Adrenal gland (tissue), 12 donors: ENCODE data around the gene TMEM179B. TPM values are rescaled to one million over a fixed set of nuclear protein-coding genes. Genes with fewer than 3 reads are reported as not detected.
A peak's percentile ranks its signal among the peaks of the same experiment; 100 is the strongest.

Source experiments
- DNase-seq, 7 donors: peaks; one replicate each; pipeline ENCODE4 v3.0.0-alpha.2; 2019 to 2020
- H3K27ac ChIP-seq, 5 donors: fragments of 200-600 bp; sonication (generic) in 4 of 5; 1 replicate in 3 of 5; 2 replicates in 2 of 5; pipeline versions ENCODE4 v1.5.1 to v1.8.0; 2016 to 2020; ENCODE audit warnings: mild to moderate bottlenecking in 1 of 5
- H3K27me3 ChIP-seq: fragments of 200-600 bp; 2 replicates; pipeline ENCODE4 v1.8.0; 2021
- H3K36me3 ChIP-seq, 2 donors: fragments of 200-600 bp; replicated peaks in 1 of 2; 1 replicate in 1 of 2; 2 replicates in 1 of 2; pipeline versions ENCODE4 v1.5.1 to v1.8.0; 2018 to 2022
- H3K4me1 ChIP-seq, 2 donors: fragments of 200-600 bp; replicated peaks in 1 of 2; 1 replicate in 1 of 2; 2 replicates in 1 of 2; pipeline versions ENCODE4 v1.5.1 to v1.8.0; 2018 to 2021
- H3K4me3 ChIP-seq, 4 donors: fragments of 200-600 bp; sonication (generic) in 3 of 4; one replicate each; pipeline ENCODE4 v1.5.1; 2016 to 2018
- H3K9me3 ChIP-seq, 3 donors: fragments of 200-600 bp; sonication (generic) in 1 of 3; replicated peaks in 1 of 3; 1 replicate in 2 of 3; 2 replicates in 1 of 3; pipeline versions ENCODE4 v1.5.1 to v1.8.0; 2016 to 2021
- POLR2A ChIP-seq, 2 donors: fragments of 450-650 bp; IDR thresholded peaks; one replicate each; pipeline ENCODE4 v1.6.1; 2017; ENCODE audit warnings: antibody characterized with exemption in 2 of 2, mild to moderate bottlenecking in 2 of 2, moderate library complexity in 1 of 2
- WGBS, 4 donors: extraction: QIAGEN DNeasy Blood & Tissue Kit in 2 of 4; methylation state at CpG; one replicate each; pipeline versions ENCODE4 v1.1.5 to v1.1.7; 2013 to 2017; 5-methylcytosine and 5-hydroxymethylcytosine counted together
- intact Hi-C, 2 donors: fragments of 100-400 bp; cut with DNase I; formaldehyde crosslinking; loops; one replicate each; pipeline versions ENCODE4 v1.14.1 to v1.15.0; 2022 to 2023
- polyA plus RNA-seq, 3 donors: library from polyadenylated mRNA; stranded (reverse); fragments of 200-250 nt in 2 of 3; fragments of 350-450 nt in 1 of 3; fragmentation: Illumina TruSeq in 1 of 3; extraction: RNeasy Lipid Tissue Mini Kit (QIAGEN cat#74804) in 1 of 3; gene quantifications; one replicate each; pipeline ENCODE4 v1.2.3, GENCODE V29; 2013 to 2014
- total RNA-seq, 9 donors: library from RNA; depleted of rRNA in 4 of 9; stranded (reverse); fragments of >200 nt in 4 of 9; fragments of 120-200 nt in 1 of 9; fragmentation: NEBNext Ultra II Directional in 1 of 9; extraction: Animal tissue kit (Norgen Biotek cat#: 25700) in 1 of 9; gene quantifications; one replicate each; pipeline versions ENCODE4 v1.1.0 to v1.2.4, GENCODE V29; 2013 to 2023
- TF ChIP-seq, protein P1 (sequence below), 6 experiments: fragments of 450-650 bp in 4 of 6; fragments of 200-600 bp in 2 of 6; sonication (generic) in 1 of 6; IDR thresholded peaks; 1 replicate in 5 of 6; 2 replicates in 1 of 6; pipeline versions ENCODE4 v1.5.1 to v1.8.0; 2016 to 2021; ENCODE audit warnings: antibody characterized with exemption in 6 of 6, mild to moderate bottlenecking in 2 of 6, moderate library complexity in 1 of 6
- donor health status: healthy with polysubstance abuse.
- donor health status: Bipolar disorder and iron deficiency.
- donor health status: DM: yes; HTN: yes; CAD: no.
- donor health status: DM: no; HTN: no; CAD: no.
- donor health status: DM: no; HTN: no; CAD: no.
- donor health status: DM: yes; HTN: yes; CAD: no.

The TMEM179B gene
- total and polyA plus RNA-seq, 12 donors, result 37.2 to 217 (median 70.5) TPM

DNA sequence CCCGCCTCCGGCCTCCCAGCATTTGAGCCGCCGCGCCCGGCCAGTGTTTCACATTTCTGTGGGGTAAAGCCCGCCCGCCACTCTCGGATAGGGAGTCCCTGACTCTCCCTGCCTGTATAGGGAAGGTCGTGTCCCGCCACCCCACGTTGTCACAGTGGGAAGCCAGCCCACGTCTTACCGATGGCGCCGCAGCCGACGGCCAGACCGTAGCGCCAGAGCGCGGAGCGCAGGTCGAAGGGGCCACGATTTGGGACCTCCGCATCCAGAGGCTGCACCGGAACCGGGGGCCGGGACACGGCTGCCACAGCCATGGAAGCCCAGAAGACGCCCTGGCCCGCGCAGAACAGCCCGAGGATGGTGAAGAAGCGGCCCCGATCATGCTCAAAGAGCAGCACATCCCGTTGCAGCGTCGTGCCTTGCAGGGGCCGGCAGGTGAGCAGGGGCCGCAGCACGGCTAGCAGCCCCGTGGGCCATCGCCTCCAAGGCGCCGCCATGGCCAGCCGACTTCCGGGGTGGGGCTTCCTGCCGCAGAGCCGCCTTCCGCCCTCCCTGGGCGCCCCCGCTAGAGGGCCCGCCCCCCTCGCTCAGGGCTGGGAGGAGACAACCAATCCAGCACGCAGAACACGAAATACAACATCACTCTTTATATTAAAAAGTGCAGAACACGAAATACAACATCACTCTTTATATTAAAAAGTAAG, 4.4 kb downstream of the TMEM179B start, which contains the start of gene TMEM223:
TSS of gene TMEM223 (minus strand) at position 506 of the 701 bp plus-strand sequence. CDS start at position 494, 12 bp downstream.
- Histone ChIP-seq H3K27me3 (no peaks in the 10 kb centered on the region), H3K27ac (peak within 1 kb of the TSS; percentile 58 to 87 (median 85)), H3K9me3 (no peaks in the 10 kb centered on the region), H3K4me1 (peaks cover 31 to 36% of the 10 kb centered on the region in 2 donors), H3K4me3 (peak within 1 kb of the TSS; percentile 30 to 81 (median 66)), H3K36me3 (peaks cover 0 to 60% of the 10 kb centered on the region in 2 donors)
- TF ChIP-seq, protein P1, sequence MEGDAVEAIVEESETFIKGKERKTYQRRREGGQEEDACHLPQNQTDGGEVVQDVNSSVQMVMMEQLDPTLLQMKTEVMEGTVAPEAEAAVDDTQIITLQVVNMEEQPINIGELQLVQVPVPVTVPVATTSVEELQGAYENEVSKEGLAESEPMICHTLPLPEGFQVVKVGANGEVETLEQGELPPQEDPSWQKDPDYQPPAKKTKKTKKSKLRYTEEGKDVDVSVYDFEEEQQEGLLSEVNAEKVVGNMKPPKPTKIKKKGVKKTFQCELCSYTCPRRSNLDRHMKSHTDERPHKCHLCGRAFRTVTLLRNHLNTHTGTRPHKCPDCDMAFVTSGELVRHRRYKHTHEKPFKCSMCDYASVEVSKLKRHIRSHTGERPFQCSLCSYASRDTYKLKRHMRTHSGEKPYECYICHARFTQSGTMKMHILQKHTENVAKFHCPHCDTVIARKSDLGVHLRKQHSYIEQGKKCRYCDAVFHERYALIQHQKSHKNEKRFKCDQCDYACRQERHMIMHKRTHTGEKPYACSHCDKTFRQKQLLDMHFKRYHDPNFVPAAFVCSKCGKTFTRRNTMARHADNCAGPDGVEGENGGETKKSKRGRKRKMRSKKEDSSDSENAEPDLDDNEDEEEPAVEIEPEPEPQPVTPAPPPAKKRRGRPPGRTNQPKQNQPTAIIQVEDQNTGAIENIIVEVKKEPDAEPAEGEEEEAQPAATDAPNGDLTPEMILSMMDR (IDR thresholded peaks at IDR 0.05), result peak in 3 of 6 experiments; percentile 14 to 26 (median 21)
- peak; percentile 59 to 81 for TF ChIP-seq POLR2A (IDR thresholded peaks at IDR 0.05)
- WGBS, 4 donors, result 0 to 1% (median 1%) methylated on average over 26 to 58 of the region's 58 CpGs
- DNase-seq, result peak; percentile 84 to 91 (median 89)
- intact Hi-C loops, result loop anchor here (5.0 to 10.0 kb wide), 2 partner anchors 36 to 73 kb away; no protein-coding TSS in a partner anchor

DNA sequence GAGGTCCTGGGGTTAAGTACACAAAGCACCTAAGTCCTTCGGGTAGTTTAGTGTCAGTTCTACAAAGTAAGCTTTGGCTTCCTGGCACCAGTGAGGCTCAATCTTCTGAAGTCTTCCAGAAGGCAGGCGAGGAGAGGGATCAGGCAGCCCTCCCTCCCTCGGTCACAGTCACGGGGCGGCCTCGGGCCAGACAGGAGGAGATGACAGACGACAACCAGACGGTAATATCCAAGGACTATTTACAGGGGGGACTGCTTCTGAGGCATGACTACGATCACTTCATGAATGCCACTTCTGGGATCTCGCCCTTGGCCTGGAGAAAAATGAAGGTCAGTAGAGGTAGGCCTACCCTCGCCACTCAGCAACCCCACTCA, 5.0 kb downstream of the TMEM179B start:
- Histone ChIP-seq H3K4me3 (peak overlapping the region in 2 of 4 donors; percentile 79 to 81), H3K4me1 (peaks cover 31 to 36% of the 10 kb centered on the region in 2 donors), H3K36me3 (peaks cover 0 to 65% of the 10 kb centered on the region in 2 donors), H3K27ac (peak overlapping the region; percentile 58 to 87 (median 85)), H3K9me3 (no peaks in the 10 kb centered on the region), H3K27me3 (no peaks in the 10 kb centered on the region)
- intact Hi-C loops, result loop anchor here (5.0 to 10.0 kb wide), 2 partner anchors 35 to 73 kb away; no protein-coding TSS in a partner anchor
- TF ChIP-seq, protein P1 (IDR thresholded peaks at IDR 0.05), result no peak
- TF ChIP-seq POLR2A (IDR thresholded peaks at IDR 0.05), result no peak
- WGBS, 4 donors, result 13 to 36% (median 16%) methylated on average over 4 to 11 of the region's 11 CpGs
- peak; percentile 54 to 80 (median 70) for DNase-seq

GRCh38 chr11:62794201-62794775, 7.1 kb downstream of the TMEM179B start:
- H3K4me3 ChIP-seq, result no peak overlapping the region
- TF ChIP-seq, protein P1 (IDR thresholded peaks at IDR 0.05), result no peak
- no peak for TF ChIP-seq POLR2A (IDR thresholded peaks at IDR 0.05)
- peaks cover 21 to 24% of the 10 kb centered on the region in 2 donors for H3K4me1 ChIP-seq
- DNase-seq, result no peak
- H3K27ac ChIP-seq, result no peak overlapping the region
- 81 to 94% (median 90%) methylated on average over 8 of the region's 8 CpGs for WGBS, 4 donors
- intact Hi-C loops, result loop anchor here (5.0 to 10.0 kb wide), 2 partner anchors 33 to 71 kb away; no protein-coding TSS in a partner anchor
- no peaks in the 10 kb centered on the region for H3K9me3 ChIP-seq
- H3K27me3 ChIP-seq, result no peaks in the 10 kb centered on the region
- peaks cover 0 to 82% of the 10 kb centered on the region in 2 donors for H3K36me3 ChIP-seq

- Histone ChIP-seq H3K27ac (no peak overlapping the region), H3K36me3 (peaks cover 0 to 89% of the 10 kb centered on the region in 2 donors), H3K9me3 (no peaks in the 10 kb centered on the region), H3K4me3 (no peak overlapping the region), H3K27me3 (no peaks in the 10 kb centered on the region), H3K4me1 (peaks cover 9 to 11% of the 10 kb centered on the region in 2 donors)
- intact Hi-C loops, result loop anchor here in 1 of 2 donors (10.0 kb wide), 1 partner anchor 69 kb away; no protein-coding TSS in a partner anchor
- TF ChIP-seq, protein P1 (IDR thresholded peaks at IDR 0.05), result no peak
- no peak for TF ChIP-seq POLR2A (IDR thresholded peaks at IDR 0.05)
- DNase-seq, result no peak
- WGBS, 4 donors, result 75 to 83% (median 81%) methylated on average over 7 of the region's 7 CpGs
Observed at GRCh38 chr11:62796281-62796680, 9.1 kb downstream of the TMEM179B start.
